SIG-M5 treated with dmso at 0.1 percent for 504 hours (cell line): Measurements from ENCODE around the gene CD2BP2.

Source experiments
- DNase-seq: peaks from one replicate; lab custom pipeline; 2025; ENCODE audit not compliant: unreplicated experiment; lab: John Stamatoyannopoulos, UW

Gene CD2BP2

DNA sequence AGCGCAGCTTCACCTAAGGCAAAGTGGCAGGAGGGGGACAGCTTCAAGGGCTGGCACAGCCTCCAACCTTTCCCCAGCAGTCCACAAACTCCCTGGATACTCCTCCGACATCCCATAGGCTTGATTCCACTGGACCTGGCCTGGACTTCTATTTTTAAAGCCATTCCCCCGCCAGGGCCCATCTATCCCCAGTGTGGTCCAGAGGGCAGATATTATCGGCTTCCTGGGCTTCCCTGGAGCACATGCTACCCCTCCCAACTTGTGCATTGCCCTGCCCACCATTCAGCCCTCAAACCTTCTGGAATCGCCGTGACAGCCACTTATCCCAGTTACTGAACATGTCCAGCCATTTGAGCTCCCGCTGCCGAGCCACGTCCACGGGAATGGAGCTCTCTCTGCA, 10.1 kb upstream of the CD2BP2 start:
- no peak for DNase-seq

DNA sequence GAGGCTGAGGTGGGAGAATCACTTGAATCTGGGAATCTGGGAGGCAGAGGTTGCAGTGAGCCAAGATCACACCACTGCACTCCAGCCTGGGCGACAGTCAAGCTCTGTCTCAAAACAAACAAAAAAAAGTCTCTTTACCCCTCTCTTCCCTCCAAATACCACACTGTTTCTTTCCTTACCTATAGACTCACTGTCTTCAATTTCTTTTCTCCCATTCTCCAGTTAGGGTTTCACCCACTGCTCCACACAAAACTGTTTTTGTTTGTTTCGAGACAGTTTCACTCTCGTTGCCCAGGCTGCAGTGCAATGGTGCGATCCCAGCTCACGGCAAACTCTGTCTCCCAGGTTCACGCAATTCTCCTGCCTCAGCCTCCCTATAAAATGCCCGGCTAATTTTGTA, 6.1 kb upstream of the CD2BP2 start:
- no peak for DNase-seq

DNA sequence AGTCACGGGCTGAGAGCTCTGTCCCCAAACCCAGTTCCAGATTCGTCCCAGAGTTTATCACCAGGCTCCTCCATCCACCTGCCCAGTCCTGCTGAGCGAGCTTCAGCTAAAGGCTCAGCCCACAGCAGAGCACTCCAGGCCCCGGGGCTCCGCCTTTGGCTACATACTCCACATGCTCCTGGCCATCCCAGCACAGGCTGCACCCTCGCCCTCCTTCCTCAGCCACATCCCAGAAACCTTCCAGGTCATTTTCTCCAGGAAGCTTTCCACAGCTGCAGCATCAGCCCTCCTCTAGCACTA, 4.7 kb upstream of the CD2BP2 start:
- DNase-seq = no peak

DNA sequence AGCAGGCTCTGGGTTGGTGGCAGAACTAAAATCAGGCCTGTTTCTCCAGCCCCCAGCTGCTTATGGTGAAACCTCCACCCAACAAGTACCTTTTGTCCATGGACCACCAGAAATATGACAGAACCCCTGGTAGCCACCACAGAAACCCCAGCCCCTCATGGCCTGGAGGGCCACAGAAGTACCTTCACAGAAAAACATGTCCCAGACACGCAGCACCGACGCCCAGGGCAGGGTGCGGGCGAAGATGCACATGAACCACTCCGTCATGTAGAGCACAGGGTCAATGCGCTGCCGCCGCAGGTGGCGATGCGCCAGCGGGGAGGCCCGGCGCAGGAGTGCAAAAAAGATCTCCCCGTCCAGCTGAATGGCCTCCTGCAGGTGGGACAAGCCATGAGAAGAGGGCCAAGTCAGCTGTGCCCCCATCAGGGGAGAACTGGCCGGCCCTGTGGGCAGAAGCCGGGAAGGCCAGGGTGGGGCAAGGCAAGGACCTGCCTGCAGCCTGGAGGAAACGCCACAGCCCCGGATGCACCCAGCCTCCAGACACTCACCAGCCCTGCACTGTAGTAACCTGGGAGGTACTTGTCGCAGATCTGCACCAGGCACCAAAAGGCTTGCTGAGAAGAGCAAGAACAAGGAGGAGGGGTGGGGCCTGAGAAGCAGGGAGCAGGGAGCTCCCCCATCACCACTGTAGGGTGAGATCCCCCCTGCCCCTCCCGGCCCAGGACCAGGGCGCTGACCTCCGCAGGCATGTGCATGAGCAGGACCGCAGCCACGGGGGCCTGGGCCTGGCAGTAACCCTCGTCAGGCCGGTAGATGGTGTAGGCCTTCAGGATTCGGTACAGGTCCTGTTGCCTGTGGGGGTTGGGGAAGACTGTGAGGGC, 4.1 kb upstream of the CD2BP2 start:
- no peak for DNase-seq

DNA sequence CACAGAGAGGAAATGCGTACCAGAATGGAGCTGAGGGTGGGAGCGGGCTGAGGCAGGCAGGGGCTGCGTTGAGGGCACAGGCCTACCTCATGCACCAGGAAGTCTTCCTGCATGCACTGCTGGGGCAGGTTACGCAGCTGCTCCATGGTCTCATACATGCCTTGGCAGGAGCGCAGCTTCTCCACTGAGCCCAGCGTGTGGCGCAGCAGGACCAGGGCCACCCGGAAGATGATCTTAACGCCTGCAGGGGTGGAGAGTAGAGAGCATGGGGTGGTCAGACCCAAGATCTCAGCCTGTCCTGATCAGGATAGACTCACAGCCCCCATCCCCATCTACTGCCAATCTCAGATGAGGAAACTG, 3.4 kb upstream of the CD2BP2 start:
- DNase-seq = no peak

DNA sequence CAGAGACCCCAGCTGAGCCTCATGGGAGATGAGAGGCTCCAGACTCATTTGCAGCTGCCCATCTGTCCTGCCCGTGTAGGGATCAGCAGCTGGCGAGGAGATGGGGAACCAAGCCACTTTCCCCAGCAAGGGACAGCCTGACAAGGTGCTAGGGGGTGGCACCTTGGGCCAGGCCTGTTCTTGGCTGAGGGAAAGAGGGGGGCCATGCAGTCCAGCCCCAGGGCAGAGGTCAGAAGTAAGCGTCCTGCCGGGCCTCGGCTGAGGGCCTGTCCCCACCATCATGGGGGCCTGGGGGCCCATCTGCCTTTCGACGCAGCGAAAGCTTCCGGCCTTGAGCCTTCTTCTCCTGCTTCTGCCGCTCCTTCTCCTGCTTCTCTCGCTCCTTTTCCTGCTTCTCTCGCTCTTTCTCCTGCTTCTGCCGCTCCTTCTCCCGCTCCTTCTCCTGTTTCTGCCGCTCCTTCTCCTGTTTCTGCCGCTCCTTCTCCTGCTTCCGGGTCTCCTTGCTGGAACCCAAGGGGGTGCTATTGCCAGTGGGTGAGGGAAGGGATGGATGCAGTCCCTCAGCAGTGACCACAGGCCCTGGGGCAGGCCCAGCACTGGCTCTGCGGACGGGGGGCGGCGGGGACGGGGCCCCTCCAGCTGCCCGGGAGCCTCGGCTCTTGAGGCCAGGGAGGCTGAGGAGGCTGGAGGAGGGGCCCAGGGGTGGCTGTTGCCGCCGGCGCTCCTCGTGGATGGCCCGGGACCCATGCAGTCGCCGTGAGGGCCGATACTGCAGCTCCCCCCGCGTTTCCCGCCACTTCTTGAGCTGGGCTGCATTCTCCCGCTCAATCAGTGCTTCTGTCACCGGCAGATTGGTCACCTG, 2.8 kb upstream of the CD2BP2 start:
- DNase-seq = no peak

DNA sequence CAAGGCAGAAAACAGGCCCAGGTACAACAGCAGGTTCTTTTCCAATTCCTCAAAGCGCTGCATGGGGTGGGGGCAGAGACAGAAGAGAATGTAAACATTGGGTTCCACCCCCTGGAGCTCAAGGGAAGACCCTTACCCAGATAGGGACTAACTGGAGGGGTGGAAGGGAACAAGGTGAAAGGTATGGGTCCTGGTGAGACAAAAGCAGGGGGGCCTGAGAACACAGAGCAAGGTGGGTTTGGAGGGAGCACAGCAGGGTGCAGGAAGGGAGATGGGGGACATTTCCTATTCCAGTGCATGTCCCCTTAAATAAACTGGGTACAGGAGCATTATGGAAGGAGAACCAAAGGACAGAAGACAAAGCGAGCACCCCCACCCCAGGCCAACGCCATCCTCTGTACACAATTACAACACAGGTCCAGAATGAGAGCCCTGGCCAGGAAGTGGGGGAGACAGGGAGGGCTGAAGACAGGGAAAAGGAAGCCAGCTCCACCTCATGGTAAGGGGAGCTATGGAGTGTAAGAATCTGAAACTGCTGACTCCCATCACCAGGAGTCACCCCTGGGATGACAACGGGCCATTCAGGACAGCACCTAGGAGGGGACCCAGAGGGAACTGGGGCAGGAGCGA, 2.1 kb upstream of the CD2BP2 start:
- no peak for DNase-seq

DNA sequence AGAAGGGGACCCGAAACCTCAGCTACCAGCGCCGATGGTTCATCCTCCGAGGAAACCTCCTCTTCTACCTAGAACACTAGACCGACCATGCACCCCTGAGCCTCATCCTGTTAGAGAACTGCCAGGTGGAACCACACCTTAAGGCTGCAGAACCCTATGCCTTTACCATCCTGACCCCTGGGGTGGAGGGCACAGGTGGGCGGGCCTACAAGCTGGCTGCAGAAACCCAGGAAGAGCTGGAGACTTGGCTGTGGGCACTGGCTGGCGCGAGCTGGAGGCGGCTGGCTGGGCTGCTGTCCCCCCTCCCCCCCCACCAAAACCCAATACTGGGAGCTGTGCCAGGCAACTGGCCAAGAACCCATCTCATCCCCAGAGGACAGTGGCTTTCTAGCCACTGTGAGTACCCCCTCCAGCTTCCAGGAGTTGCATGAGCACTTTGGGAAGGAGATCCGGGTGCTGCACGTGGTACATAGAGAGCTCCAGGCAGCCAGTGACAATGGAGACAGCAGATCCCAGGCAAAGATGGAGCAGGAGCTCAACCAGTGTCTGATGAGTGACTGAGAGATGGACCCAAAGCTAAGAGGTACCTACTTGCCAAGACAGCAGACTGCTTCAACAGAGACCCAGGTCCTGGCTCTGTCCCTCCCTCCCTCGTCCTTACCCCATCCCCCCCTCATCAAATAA, 1.4 kb upstream of the CD2BP2 start:
- DNase-seq = no peak

DNA sequence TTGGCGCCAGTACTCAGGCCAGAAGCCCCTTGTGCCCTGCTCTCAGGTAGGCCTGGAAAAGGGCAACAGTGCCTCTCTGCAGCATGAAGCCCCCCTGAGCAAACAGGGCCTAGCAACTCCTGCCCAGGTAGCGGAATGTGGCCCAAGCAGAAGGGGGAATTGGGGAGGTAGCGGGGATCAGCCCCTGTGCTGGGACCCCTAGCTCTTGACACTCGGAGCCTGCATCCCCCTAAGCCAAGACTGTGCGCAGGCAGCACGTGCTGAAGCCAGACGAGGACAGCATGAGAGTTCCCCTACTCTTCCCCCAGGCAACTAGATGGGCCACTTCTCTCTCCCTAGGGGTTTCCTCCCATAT, 823 bp upstream of the CD2BP2 start:
- no peak for DNase-seq

DNA sequence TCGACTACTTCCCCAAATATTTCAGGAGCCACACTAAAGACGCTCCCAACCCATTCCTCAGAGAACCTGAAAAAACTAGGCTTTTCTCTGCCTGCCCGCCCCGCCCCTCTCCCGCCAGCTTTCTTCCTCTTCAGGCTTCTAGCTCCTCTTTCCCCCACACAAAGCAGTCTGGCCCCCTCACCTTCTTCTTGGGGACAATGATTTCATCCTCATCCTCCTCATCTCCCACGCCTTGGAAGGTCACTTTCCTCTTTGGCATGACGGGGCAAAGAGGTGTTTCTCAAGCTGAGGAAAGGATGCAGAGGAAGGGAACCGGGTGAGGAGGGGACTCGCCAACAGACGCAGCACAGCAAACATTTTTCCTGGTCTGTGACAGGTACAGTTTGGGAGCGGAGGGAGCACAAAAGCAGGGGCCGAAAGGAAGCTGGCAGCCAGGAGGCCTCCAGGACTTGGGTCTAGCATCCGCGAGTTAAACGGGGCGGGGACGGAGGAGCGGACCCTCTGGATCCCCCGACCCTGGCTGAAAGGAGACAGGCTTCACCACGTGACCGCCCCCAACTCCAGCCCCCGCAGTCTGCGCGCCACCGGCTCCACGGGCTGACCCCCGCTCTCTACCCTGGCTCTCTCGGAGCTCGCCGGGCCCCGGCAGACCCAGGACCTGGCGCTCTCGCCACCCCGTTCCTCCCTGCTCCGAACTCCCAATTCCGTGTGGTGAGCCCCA, 525 bp downstream of the CD2BP2 start:
- no peak for DNase-seq

DNA sequence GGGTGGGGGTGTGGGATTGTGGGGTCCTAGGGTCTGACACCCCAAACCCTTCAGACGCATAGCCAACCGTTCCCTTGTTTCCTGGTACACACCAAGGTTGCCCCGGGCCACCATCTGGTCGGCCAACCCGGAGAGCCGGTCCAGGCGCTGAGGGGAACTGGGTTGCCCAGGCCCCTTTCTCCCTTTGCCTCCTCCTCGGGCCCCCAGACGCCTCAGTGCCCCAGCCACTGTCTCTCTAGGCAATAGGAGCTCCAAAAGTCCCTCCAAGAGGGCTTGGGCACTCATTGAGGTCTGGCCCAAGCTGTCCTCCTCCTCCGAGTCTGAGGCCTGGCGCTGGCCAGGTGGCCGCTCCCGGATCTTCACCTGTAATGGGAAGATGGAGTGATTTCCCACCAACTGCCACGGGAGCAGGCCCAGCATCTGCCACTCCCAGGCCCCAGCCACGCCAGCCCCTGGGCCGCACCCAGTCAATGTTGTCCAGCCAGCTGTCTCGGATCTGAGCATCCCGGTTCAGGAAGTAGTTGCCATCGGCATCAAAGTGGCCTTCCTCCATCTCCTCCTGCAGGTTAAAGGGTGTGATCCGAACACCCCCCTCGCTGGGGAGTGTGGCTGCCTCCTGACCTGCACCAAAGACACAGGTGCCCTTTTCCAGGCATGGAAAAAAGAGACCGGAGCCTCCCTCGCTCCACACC, 1.5 kb downstream of the CD2BP2 start:
- no peak for DNase-seq

DNA sequence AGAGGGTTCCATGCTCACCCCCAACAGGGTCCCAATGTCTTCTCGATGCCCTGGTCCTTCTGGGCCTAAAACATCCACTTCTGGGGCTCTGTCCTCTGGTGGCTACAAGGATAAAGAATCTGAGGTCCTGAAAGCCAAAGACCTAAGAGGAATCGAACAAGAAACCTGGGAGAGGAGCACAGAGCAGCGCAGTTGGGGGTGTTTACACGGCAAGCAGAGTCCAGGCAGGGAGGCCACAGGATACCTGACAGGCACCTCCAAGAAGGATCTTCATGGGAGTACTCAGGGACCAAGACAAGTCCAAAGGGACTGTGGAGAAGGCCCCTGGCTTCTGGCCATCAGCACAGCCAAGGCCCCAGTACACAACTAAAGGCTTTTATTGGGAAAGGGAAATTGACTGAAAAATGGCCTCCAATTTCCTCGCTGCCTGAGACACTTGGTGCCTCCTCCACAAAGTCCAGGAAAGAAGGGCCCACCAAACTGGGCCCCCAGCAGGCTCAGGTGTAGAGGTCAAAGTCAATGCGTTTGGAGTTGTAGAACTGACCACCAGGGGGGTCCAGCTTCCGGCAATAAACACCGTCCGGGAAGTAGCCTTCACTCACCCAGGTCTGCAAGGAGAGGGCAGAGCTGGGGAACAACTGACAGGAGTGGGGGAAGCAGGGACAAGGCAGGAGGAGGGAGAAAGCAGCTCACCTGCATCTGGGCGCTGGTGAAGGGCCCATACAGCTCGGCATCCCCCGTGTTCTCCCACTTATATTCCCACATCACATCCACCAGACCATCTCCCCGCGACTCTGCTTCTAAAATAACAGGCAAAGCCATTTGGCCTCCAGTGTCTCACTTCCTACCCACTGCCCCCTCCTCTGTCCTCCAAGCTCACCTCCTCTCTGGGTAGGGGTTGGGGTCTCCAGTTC, 2.4 kb downstream of the CD2BP2 start:
- DNase-seq = no peak

DNA sequence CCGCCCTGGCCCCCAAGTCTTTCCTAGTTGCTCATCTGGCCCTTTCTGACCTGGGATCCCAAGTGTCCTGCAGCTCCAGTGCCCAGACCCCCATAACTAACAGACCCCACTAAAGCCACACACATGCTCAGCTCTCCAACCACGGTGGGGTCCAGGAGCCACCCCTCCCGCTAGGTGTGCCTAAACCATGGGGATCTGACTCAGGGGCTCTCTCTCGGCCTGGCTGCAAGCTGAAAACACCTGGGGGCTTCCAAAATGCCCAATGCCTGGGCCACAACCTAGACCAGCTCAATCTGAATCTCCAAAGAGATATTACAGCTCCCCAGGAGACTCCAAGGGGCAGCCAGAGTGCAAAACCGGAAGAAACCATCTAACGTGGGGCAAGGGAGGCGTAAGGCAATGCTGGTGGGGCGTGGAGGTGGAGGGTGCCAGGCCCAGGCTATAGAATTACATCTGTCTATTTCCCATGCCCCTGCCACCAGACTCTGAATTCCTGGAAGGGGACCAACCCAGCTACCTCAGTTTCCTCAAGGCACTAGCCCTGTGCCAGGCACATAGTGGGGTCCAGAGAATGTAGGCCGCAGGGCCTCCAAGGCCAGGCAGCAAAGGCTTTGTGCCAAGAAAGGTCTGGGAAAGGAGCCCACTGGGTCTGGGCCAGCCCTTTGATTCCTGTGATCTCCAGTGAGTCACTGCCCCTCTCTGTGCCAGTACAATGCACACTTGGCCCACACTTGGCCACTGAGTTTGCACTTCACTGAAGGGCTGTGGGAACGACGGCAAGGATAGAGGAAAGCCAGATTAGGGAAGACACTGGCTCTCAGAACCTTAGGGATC, 3.3 kb downstream of the CD2BP2 start:
- no peak for DNase-seq

DNA sequence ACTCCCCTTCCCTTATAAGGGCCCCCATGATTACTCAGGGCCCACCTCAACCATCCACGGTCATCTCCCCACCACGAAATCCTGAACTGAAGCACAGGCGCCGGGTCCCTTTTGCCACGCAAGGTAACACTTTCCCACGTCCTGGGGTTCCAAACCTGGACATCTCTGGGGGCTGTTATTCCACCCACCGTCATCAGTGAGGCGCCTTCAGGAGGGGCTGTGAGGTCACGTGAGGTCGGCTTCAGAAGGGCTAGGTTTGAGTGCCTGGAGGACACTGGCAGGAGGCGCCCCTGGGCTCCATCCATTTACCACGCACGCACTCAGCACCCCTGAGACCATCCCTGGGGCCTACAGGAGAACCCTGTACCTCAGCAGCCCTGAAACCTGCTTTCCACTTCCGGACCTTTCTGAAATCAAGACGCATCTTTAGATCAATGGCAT, 4.1 kb downstream of the CD2BP2 start:
- no peak for DNase-seq

DNA sequence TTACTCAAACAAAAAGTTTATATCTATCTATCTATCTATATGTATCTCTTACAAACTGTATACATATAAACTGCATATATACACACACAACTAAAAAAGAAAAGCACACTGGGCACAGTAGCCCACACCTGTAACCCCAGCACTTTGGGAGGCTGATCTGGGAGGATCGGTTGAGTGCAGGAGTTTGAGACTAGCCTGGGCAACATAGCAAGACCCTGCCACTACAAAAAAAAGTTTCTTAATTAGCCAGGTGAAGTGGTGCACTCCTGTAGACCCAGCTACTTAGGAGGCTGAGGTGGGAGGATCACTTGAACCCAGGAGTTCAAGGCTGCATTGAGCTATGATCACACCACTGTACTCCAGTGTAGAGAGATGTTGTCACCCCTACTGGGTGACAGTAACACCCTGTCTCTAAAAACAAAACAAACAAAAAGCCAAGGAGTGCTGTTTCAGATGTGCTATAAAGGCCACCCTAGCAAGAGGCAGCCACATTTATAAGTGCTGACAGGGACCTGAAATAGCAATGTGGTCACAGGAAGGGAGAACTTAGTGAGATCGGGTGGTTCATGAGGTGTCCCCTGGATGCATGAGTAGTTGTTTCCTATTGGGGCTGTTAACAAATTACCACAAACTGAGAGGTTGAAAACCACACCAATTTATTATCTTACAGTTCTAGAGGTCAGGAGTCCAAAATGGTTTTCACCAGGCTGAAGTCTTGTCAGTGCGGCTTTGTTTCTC, 4.8 kb downstream of the CD2BP2 start:
- peak; percentile 47 for DNase-seq

DNA sequence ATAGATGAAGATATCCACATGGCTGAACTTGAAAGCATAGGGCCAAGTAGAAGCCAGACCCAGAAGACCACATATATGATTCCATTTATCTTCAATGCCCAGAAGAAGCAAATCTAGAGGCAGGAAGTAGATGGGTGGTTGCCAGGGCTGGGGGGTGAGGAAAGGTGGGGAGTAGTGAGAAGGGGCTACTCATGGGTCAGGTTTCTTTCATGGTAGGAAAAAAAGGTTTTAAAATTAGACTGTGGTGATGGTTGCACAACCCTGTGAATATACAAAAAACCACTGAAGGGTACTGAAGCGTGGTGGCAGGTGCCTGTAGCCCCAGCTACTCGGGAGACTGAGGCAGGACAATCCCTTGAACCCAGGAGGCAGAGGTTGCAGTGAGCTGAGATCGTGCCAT, 5.4 kb downstream of the CD2BP2 start:
- peak; percentile 22 for DNase-seq

DNA sequence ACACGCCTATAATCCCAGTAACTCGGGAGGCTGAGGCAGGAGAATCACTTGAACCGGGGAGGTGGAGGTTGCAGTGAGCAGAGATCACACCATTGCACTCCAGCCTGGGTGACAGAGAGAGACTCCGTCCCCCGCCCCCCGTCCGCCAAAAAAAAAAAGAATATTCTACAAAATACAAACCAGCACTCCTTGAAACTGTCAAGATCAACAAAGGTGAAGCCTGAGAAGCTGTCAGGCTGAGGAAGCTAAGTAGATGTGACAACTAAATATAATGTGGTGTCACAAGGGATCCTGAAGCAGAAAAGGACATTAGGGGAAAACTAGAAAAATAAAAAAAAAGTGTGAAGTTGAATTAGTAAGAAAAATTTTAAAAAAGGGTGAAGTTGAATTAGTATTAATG, 6.2 kb downstream of the CD2BP2 start:
- no peak for DNase-seq

DNA sequence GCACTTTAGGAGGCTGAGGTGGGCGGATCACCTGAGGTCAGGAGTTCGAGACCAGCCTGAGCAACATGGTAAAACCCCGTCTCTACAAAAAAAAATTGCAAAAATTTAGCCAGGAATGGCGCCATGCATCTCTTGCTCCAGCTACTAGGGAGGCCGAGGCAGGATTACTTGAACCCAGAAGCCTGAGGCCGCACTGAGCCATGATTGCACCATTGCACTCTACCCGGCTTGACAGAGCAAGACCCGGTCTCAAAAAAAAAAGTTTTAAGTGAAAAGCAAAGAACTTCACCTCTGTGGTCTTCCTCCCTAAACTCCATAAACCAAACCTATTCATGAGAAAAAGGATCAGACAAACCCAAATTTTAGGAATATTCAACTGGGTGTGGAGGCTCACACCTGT, 7.0 kb downstream of the CD2BP2 start:
- no peak for DNase-seq
